Measurements from ENCODE around the gene SDF4.

SDF4 gene

GRCh38 chr1:1226566-1227362 is 5.0 kb downstream of the SDF4 start:
- DNase-seq, result no peak

- no peak for DNase-seq
These were observed 5.9 kb downstream of the SDF4 start for GRCh38 chr1:1225913-1226312.

GRCh38 chr1:1225238-1225845 is 6.5 kb downstream of the SDF4 start:
- no peak for DNase-seq

DNA sequence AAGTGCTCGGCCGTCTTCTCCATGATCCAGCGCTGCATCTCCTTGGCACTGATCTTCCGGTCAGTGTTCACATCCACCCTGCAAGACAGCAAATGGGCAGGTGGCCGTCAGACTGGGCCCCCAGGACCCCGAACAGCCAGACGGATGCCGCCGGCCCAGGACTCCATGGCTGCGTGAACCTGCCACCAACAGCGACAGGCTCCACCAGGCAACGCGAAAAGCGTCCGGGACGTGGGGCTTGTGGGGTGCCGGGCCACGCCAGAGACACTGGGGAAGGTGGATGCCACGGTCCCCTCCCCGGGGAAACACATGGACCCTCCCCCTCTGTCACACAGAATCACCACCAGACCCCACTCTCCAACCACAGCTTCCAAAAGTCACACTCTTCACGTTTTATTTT is 7.9 kb downstream of the SDF4 start:
- no peak for DNase-seq

DNA sequence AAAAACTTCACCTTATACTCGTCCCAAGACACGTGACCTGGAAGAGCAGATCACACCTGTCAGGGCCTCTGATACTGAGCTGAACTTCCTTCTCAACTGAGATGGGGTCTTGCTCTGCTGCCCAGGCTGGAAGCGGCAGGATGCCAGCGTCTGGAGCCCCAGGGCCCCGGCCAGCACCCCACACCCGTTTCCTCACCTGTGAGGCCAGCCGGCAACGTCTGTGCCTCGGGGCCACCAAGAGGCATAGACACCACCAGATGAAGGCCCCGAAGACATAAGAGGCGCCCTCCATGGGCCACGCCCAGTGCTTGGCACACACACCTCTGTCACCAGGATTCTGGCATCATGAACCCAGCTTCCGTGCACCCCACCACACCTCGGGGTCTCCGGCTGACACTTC is 8.5 kb downstream of the SDF4 start:
- DNase-seq, result no peak

DNA sequence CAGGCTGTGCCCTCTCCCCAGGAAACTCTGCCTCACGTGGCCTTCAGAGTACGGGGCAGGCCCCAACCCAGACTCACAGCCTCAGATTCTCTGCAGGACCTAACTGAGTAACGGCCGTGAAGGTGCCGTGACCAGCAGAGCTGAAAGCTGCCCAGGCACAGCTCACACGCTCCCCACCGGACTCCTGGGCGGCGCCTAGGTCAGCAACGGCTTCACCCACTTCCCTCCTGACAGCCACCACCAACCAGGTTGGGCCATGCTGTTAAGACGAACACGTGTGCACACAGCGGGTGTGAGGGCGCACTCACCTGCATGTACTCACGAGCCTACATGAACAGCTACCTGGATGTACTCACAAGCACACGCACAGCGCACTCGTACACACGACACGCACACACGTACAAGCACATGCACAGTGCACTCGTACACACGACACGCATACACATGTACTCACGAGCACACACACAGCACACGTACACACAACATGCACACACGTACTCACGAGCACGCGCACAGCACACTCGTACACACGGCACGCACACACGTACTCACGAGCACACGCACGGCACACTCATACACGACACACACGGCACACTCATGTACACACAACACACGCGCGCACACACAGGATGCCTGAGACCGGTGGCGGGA is 9.1 kb downstream of the SDF4 start:
- DNase-seq, result no peak

GRCh38 chr1:1221887-1222574 is 9.8 kb downstream of the SDF4 start:
- DNase-seq, result no peak

- no peak for DNase-seq
These were observed 11.6 kb downstream of the SDF4 start for GRCh38 chr1:1220197-1220596.

GRCh38 chr1:1219341-1219740 is 12.5 kb downstream of the SDF4 start:
- no peak for DNase-seq

- DNase-seq, result no peak
These were observed 13.1 kb downstream of the SDF4 start for GRCh38 chr1:1218524-1219200.

DNA sequence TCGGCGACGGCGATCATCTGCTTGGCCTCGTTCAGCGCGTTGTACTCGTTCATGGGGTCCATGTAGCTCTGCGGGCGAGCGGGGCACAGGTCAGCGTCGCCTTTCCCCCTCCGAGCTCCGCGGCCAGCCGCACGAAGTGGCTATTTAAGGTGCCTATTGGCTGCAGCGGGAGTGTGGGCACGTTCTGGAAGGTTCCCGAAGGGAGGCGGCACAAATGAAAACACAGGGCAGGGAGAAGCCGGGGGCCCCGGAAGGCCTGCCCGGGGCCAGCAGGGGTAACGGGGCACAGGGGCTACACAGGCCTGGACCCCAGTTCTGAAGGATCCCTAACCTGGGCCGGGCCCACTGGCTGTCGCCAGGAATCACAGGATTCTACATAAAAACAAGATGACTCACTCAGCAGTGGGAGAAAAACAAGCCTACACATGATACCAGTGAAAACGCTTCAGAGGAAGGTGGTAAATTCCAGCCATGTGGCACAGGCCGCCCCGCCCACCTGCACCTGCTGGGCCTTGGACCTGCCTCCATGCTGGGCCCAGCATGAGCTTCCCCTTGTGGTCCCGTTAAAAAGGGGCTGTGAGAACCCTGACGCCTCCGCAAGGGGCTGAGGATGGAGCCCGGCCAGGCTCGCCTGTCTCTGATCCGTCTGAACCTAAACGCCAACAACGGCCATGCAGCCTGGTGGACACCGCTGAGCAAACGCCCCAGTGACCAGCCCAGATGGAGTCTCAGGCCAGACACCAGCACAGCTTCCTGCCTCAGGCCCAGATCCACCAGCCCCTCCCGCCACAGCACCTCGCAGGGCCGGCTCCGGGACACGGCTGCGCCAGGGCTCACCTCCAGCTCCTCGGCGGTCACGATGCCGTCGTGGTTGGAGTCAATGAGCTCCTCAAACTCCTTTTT is 13.9 kb downstream of the SDF4 start:
- DNase-seq, result peak; percentile 72

GRCh38 chr1:1216770-1217620 is 14.8 kb downstream of the SDF4 start:
- DNase-seq, result no peak

- no peak for DNase-seq
These were observed 15.8 kb downstream of the SDF4 start for GRCh38 chr1:1215881-1216605.

DNA sequence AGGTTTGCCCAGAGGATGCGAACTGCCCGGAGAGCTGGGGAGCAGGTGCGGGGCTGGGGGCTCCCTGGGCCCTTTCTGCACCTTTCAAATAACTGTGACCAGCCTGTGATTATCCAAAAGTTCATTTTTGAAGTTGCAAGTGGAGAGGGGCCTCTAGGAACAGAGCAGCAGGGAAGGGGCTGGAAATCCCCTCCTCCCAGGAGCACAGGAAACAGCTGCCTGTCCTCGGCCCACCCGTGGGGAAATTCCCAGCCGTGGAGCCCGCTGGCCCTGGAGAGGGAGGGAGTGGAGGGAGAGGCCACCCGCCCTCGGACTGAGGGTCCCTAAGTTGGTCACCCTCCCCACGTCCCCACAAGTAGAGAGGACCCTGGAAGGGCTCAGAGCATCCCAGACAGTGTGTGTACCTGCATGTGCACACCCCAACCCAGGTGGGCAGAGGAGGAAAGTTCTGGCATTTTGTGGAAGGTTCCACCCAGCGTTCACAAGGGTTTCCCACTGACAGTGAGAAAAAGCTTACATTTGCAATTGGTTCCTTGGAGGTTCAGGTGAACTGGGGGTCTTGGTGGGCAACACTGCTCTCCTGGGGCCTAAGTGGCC is 16.6 kb downstream of the SDF4 start:
- peak; percentile 34 for DNase-seq

DNA sequence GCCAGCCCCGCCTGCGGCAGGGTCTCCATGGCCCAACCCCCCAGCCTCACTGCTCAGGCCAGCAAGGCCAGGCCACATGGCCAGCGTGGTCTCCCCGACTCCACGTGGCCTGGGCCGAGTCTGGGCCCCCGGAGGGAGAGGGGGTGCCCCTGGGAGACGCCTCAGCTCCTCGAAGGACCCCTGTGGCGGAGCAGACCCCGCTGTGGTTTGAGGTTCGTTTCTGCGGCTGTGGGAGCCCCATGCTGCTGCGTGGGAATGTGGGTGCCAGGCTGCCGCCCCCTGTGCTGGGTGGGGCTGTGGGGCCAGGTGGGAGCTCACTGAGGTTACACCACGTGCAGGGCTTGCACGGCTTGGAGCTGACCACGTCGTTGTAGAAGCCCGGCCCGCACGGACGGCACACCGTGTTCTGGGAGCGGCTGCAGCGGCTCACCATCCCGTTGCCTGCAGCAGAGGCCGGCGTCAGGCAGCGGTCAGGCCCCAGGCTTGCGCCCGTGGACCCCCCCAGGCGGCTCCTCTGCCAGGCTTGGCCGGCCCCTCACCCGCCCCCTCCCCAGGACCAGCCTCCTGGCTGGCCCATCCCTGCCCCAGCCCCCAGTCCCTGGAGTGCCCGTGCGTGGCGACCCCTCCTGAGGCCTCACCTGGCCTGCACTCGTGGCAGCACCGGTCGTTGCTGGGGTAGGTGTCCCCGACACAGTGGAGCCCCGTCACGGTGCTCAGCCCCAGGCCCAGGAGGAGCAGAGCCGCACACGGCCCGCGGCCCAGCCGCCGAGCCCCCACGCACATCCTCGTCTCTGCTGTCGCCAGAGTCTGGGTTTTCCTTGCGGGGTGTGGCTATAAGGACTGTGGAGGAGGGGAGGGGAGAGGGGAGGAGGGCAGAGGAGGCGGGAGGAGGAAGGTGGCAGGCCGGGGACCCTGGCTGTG is 18.2 kb downstream of the SDF4 start, which contains the start of gene TNFRSF4:
Gene TNFRSF4, minus strand, starts transcription at position 809 of the 921 bp plus-strand sequence. Its CDS starts 26 bp downstream, at position 783.
- DNase-seq, result peak; percentile 69

DNA sequence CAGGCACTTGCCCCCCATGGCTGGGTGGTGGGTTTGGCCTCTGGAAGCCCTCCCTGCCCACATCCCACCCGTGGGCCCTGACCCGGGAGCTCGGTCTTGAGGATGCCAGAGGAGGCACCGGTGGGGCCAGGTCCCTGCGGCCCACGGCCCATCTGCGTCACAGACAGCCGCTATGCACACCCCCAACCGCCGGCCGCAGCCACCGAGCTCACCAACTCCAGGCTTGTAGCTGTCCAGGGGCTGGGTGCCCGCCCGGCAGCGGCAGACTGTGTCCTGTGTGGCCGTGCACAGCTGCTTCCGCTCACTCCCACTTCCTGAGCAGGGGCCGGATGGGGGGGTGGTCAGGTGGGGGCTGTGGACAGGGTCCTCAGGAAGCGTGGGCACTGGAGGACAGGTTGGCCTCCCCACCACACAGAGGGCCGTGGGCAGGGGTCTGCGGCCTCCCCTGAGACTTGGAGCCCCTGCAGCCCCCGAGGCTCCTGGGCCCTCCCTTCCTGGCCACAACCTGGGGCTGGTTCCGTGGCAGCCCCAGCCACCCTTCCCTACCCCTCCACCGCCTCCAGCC is 18.9 kb downstream of the SDF4 start:
- peak; percentile 51 for DNase-seq

GRCh38 chr1:1211541-1212441 is 20.0 kb downstream of the SDF4 start:
- no peak for DNase-seq

Data from stimulated activated CD4-positive, alpha-beta T cell treated with anti-CD3 and anti-CD28 coated beads, Interleukin-4, amount 100 ng/mL, for 1 hour (primary cell).